Mesenchymal stem cell (in vitro differentiated cells and primary cell): Measurements from ENCODE around the gene CAPN5.

Experiments used
- DNase-seq: peaks from one replicate; pipeline ENCODE4 v3.0.0-alpha.2; 2013
- H2AFZ ChIP-seq: one replicate; pipeline ENCODE4 v1.6.1; 2013; ENCODE audit warnings: low read depth, mild to moderate bottlenecking, control low read depth, inconsistent platforms, low read length, moderate library complexity
- H2AK5ac ChIP-seq: 2 replicates; pipeline ENCODE4 v1.6.1; 2013; ENCODE audit warnings: low read length, moderate library complexity, mild to moderate bottlenecking, inconsistent platforms; ENCODE audit not compliant: severe bottlenecking
- H2BK120ac ChIP-seq: one replicate; pipeline ENCODE4 v1.6.1; 2013; ENCODE audit warnings: low read depth, mild to moderate bottlenecking, inconsistent platforms, low read length, moderate library complexity
- H2BK12ac ChIP-seq, 2 experiments: one replicate each; pipeline ENCODE4 v1.6.1; 2013; ENCODE audit warnings: inconsistent platforms in 2 of 2, low read length in 2 of 2, mild to moderate bottlenecking in 2 of 2, moderate library complexity in 2 of 2, control low read depth in 1 of 2
- H2BK15ac ChIP-seq: one replicate; pipeline ENCODE4 v1.6.1; 2013; ENCODE audit warnings: mild to moderate bottlenecking, low read depth, inconsistent platforms; ENCODE audit not compliant: poor library complexity, severe bottlenecking
- H2BK5ac ChIP-seq: 2 replicates; pipeline ENCODE4 v1.6.1; 2013; ENCODE audit warnings: low read depth, mild to moderate bottlenecking, low read length, control low read depth, inconsistent platforms; ENCODE audit not compliant: poor library complexity, severe bottlenecking
- H3K14ac ChIP-seq, 2 experiments: one replicate each; pipeline ENCODE4 v1.6.1; 2013; ENCODE audit warnings: inconsistent platforms in 2 of 2, low read length in 2 of 2, control low read depth in 1 of 2, mild to moderate bottlenecking in 1 of 2, moderate library complexity in 1 of 2
- H3K18ac ChIP-seq, 2 experiments: one replicate each; pipeline ENCODE4 v1.6.1; 2013; ENCODE audit warnings: inconsistent platforms in 2 of 2, low read length in 2 of 2, control low read depth in 1 of 2, low read depth in 1 of 2, mild to moderate bottlenecking in 1 of 2
- H3K23ac ChIP-seq, 2 experiments: one replicate each; pipeline ENCODE4 v1.6.1; 2013; ENCODE audit warnings: inconsistent platforms in 2 of 2, low read length in 2 of 2, mild to moderate bottlenecking in 2 of 2, moderate library complexity in 2 of 2, control low read depth in 1 of 2
- H3K27ac ChIP-seq: 2 replicates; pipeline ENCODE4 v1.5.1; 2013; ENCODE audit warnings: mild to moderate bottlenecking, moderate library complexity, low read length, control low read depth, inconsistent platforms; ENCODE audit not compliant: poor library complexity, severe bottlenecking
- H3K27me3 ChIP-seq, 2 experiments: 2 replicates each; pipeline versions ENCODE4 v1.6.1 to v1.7.0; 2013; ENCODE audit warnings: low read length in 2 of 2, mild to moderate bottlenecking in 2 of 2, moderate library complexity in 2 of 2, control low read depth in 1 of 2, inconsistent platforms in 1 of 2; ENCODE audit not compliant: control insufficient read depth in 1 of 2, insufficient read depth in 1 of 2
- H3K36me3 ChIP-seq, 2 experiments: 2 replicates each; pipeline versions ENCODE4 v1.6.1 to v1.7.0; 2013; ENCODE audit warnings: low read length in 2 of 2, control low read depth in 1 of 2, inconsistent platforms in 1 of 2, low read depth in 1 of 2, mild to moderate bottlenecking in 1 of 2; ENCODE audit not compliant: insufficient read depth in 2 of 2, control insufficient read depth in 1 of 2
- H3K4ac ChIP-seq, 2 experiments: one replicate each; pipeline ENCODE4 v1.6.1; 2013; ENCODE audit warnings: inconsistent platforms in 2 of 2, low read length in 2 of 2, mild to moderate bottlenecking in 2 of 2, moderate library complexity in 2 of 2, control low read depth in 1 of 2, low read depth in 1 of 2
- H3K4me1 ChIP-seq: 2 replicates; pipeline ENCODE4 v1.6.1; 2013; ENCODE audit warnings: low read depth, low read length, control low read depth; ENCODE audit not compliant: control insufficient read depth, insufficient read depth
- H3K4me2 ChIP-seq: 2 replicates; pipeline ENCODE4 v1.6.1; 2013; ENCODE audit warnings: low read length, mild to moderate bottlenecking, inconsistent platforms; ENCODE audit not compliant: poor library complexity, severe bottlenecking
- H3K4me3 ChIP-seq, 2 experiments: 2 replicates each; pipeline versions ENCODE4 v1.5.1 to v1.7.0; 2013; ENCODE audit warnings: low read length in 2 of 2, mild to moderate bottlenecking in 2 of 2, control low read depth in 1 of 2, low read depth in 1 of 2; ENCODE audit not compliant: insufficient read depth in 1 of 2
- H3K79me1 ChIP-seq: replicated peaks from 2 replicates; pipeline ENCODE4 v1.6.1; 2013; ENCODE audit warnings: mild to moderate bottlenecking, control low read depth, low read length, inconsistent platforms; ENCODE audit not compliant: poor library complexity, severe bottlenecking
- H3K9ac ChIP-seq: 2 replicates; pipeline ENCODE4 v1.7.0; 2013; ENCODE audit warnings: mild to moderate bottlenecking, low read length, moderate library complexity
- H3K9me3 ChIP-seq: 2 replicates; pipeline ENCODE4 v1.7.0; 2013; ENCODE audit warnings: mild to moderate bottlenecking, low read length; ENCODE audit not compliant: control insufficient read depth
- H4K8ac ChIP-seq: one replicate; pipeline ENCODE4 v1.6.1; 2013; ENCODE audit warnings: inconsistent platforms, mild to moderate bottlenecking, low read length, moderate library complexity
- H4K91ac ChIP-seq: one replicate; pipeline ENCODE4 v1.6.1; 2013; ENCODE audit warnings: mild to moderate bottlenecking, low read length, inconsistent platforms
- WGBS: methylation state at CpG from one replicate; pipeline ENCODE4 v1.1.7; 2013; ENCODE audit warnings: mixed read lengths; 5-methylcytosine and 5-hydroxymethylcytosine counted together

Gene CAPN5

GRCh38 chr11:77149716-77150392 is 83.1 kb downstream of the CAPN5 start:
- WGBS = 75% methylated on average over 12 of the region's 12 CpGs
- H2BK15ac ChIP-seq = no peak overlapping the region
- no peak overlapping the region for H3K4me2 ChIP-seq
- H3K79me1 ChIP-seq = no peaks in the 10 kb centered on the region
- H3K4ac ChIP-seq = no peak overlapping the region
- H3K36me3 ChIP-seq = no peaks in the 10 kb centered on the region
- no peak overlapping the region for H3K27ac ChIP-seq
- no peak for DNase-seq
- H3K4me3 ChIP-seq = no peak overlapping the region
- peaks cover 13% of the 10 kb centered on the region for H3K4me1 ChIP-seq
- H2AFZ ChIP-seq = no peak overlapping the region
- H2BK120ac ChIP-seq = no peak overlapping the region
- H2BK5ac ChIP-seq = no peak overlapping the region
- peaks cover 8 to 52% of the 10 kb centered on the region in 2 experiments for H3K27me3 ChIP-seq
- H3K23ac ChIP-seq = no peak overlapping the region
- no peak overlapping the region for H2BK12ac ChIP-seq
- H3K9me3 ChIP-seq = no peaks in the 10 kb centered on the region
- H3K9ac ChIP-seq = no peak overlapping the region
- no peak overlapping the region for H2AK5ac ChIP-seq
- no peak overlapping the region for H3K14ac ChIP-seq
- H4K91ac ChIP-seq = no peak overlapping the region
- H4K8ac ChIP-seq = no peak overlapping the region
- no peak overlapping the region for H3K18ac ChIP-seq

- H3K4ac ChIP-seq = no peak overlapping the region
- H2BK15ac ChIP-seq = no peak overlapping the region
- no peak overlapping the region for H4K8ac ChIP-seq
- H3K4me3 ChIP-seq = no peak overlapping the region
- no peak overlapping the region for H4K91ac ChIP-seq
- H3K18ac ChIP-seq = no peak overlapping the region
- no peak overlapping the region for H3K14ac ChIP-seq
- H3K4me1 ChIP-seq = peaks cover 13% of the 10 kb centered on the region
- no peak overlapping the region for H2BK12ac ChIP-seq
- H2BK120ac ChIP-seq = no peak overlapping the region
- H3K4me2 ChIP-seq = no peak overlapping the region
- no peak overlapping the region for H3K23ac ChIP-seq
- H2AFZ ChIP-seq = no peak overlapping the region
- DNase-seq = no peak
- no peaks in the 10 kb centered on the region for H3K9me3 ChIP-seq
- H2AK5ac ChIP-seq = no peak overlapping the region
- H2BK5ac ChIP-seq = no peak overlapping the region
- H3K27ac ChIP-seq = no peak overlapping the region
- WGBS = 89% methylated on average over 10 of the region's 10 CpGs
- H3K27me3 ChIP-seq = peaks cover 11 to 57% of the 10 kb centered on the region in 2 experiments
- H3K9ac ChIP-seq = no peak overlapping the region
- H3K36me3 ChIP-seq = no peaks in the 10 kb centered on the region
- no peaks in the 10 kb centered on the region for H3K79me1 ChIP-seq
Observed at GRCh38 chr11:77150836-77151235, 84.1 kb downstream of the CAPN5 start.

GRCh38 chr11:77151804-77152509 is 85.2 kb downstream of the CAPN5 start:
- Histone ChIP-seq H4K91ac (no peak overlapping the region), H3K14ac (no peak overlapping the region), H3K4me2 (no peak overlapping the region), H3K4ac (no peak overlapping the region), H3K9ac (no peak overlapping the region), H3K4me3 (no peak overlapping the region), H3K4me1 (peaks cover 13% of the 10 kb centered on the region), H2BK120ac (no peak overlapping the region), H3K79me1 (no peaks in the 10 kb centered on the region), H3K27me3 (peaks cover 5 to 49% of the 10 kb centered on the region in 2 experiments), H3K23ac (no peak overlapping the region), H2BK5ac (no peak overlapping the region), H2BK12ac (no peak overlapping the region), H2AFZ (no peak overlapping the region), H3K18ac (no peak overlapping the region), H2BK15ac (no peak overlapping the region), H3K36me3 (no peaks in the 10 kb centered on the region), H3K27ac (no peak overlapping the region), H2AK5ac (no peak overlapping the region), H3K9me3 (no peaks in the 10 kb centered on the region), H4K8ac (no peak overlapping the region)
- DNase-seq = no peak
- 93% methylated on average over 7 of the region's 11 CpGs for WGBS

DNA sequence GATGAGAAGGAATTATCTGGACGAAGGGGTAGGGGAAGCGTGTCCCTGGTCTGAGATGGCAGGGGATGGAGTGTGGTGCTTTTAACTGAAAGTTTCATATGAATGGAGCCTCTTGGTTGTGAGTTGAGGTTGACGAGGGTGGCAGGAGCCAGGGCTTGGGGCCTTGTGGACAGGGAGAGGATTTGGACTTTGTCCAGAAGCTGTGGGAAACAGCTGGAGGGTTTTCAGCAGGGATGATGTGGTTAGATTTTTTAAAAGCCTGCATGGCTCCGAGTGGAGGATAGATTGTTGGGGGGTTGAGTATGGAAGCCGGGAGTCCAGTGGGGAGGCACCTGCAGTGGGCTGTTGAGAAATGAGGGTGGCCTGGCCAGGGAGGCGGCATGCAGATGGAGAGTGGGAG is 86.1 kb downstream of the CAPN5 start:
- H3K27me3 ChIP-seq = peaks cover 3 to 51% of the 10 kb centered on the region in 2 experiments
- H3K23ac ChIP-seq = no peak overlapping the region
- no peak overlapping the region for H3K14ac ChIP-seq
- no peak overlapping the region for H2BK5ac ChIP-seq
- no peak overlapping the region for H2BK15ac ChIP-seq
- peaks cover 9% of the 10 kb centered on the region for H3K4me1 ChIP-seq
- no peak overlapping the region for H2BK120ac ChIP-seq
- no peak overlapping the region for H3K4me2 ChIP-seq
- no peak overlapping the region for H4K91ac ChIP-seq
- no peak overlapping the region for H2AFZ ChIP-seq
- H3K18ac ChIP-seq = no peak overlapping the region
- no peak overlapping the region for H4K8ac ChIP-seq
- no peaks in the 10 kb centered on the region for H3K79me1 ChIP-seq
- no peak overlapping the region for H3K4ac ChIP-seq
- WGBS = 89% methylated on average over 6 of the region's 6 CpGs
- no peak overlapping the region for H3K9ac ChIP-seq
- no peak for DNase-seq
- no peak overlapping the region for H3K27ac ChIP-seq
- H2AK5ac ChIP-seq = no peak overlapping the region
- H3K9me3 ChIP-seq = no peaks in the 10 kb centered on the region
- no peaks in the 10 kb centered on the region for H3K36me3 ChIP-seq
- H3K4me3 ChIP-seq = no peak overlapping the region
- H2BK12ac ChIP-seq = no peak overlapping the region
